Measurements from ENCODE around the gene HIBADH.

The HIBADH gene

DNA sequence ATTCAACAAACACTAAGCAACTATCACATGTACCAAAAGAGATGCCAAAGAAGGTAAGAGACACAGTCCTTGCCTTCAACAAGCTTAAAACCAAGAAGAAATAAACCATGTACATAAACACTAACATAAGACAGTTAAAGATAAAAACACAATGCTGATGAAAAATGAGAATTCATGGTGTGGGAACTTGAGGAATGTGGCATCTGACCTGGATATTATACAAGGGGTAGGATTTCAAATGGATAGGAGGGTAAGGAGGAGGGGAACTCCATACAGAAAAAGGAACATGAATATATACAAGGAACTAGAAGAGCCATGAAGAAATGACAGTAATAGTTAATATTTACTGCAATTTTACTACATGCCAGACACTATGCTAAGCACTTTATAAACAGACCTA lies 11.0 kb downstream of the HIBADH start:
- Histone ChIP-seq H3K27ac (ENCODE audit: poor library complexity, severe bottlenecking) (no peak overlapping the region), H3K36me3 (ENCODE audit: low read depth) (peaks cover 34% of the 10 kb centered on the region), H3K9me3 (ENCODE audit: severe bottlenecking) (no peaks in the 10 kb centered on the region), H3K4me1 (ENCODE audit: insufficient read depth, poor library complexity, severe bottlenecking) (peaks cover 9% of the 10 kb centered on the region), H3K27me3 (ENCODE audit: insufficient read depth, poor library complexity, severe bottlenecking) (no peaks in the 10 kb centered on the region), H3K4me3 (ENCODE audit: severe bottlenecking) (no peak overlapping the region)
- no peak for ATAC-seq (ENCODE audit: low read depth)
- TF ChIP-seq CTCF (IDR thresholded peaks at IDR 0.05; ENCODE audit: poor library complexity, severe bottlenecking): no peak
- DNase-seq (ENCODE audit: low spot score): no peak

DNA sequence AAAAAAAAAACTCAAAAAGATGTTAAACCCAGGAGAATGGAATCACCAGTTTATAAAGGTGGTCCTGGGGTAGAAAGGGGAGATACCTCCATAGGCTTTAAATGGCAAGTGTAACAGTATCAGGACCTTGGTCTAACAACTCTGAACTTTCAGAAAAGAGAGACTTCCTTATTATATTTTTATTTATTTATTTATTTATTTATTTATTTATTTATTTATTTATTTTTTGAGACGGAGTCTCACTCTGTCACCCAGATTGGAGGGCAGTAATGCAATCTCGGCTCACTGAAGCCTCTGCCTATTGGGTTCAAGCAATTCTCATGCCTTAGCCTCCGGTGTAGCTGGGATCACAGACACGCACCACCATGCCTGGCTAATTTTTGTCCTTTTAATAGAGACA lies 12.4 kb downstream of the HIBADH start:
- H3K36me3 ChIP-seq (ENCODE audit: low read depth): peaks cover 32% of the 10 kb centered on the region
- no peak for ATAC-seq (ENCODE audit: low read depth)
- no peak for TF ChIP-seq CTCF (IDR thresholded peaks at IDR 0.05; ENCODE audit: poor library complexity, severe bottlenecking)
- H3K27ac ChIP-seq (ENCODE audit: poor library complexity, severe bottlenecking): no peak overlapping the region
- peaks cover 17% of the 10 kb centered on the region for H3K4me1 ChIP-seq (ENCODE audit: insufficient read depth, poor library complexity, severe bottlenecking)
- no peak for DNase-seq (ENCODE audit: low spot score)
- H3K9me3 ChIP-seq (ENCODE audit: severe bottlenecking): no peaks in the 10 kb centered on the region
- no peak overlapping the region for H3K4me3 ChIP-seq (ENCODE audit: severe bottlenecking)
- H3K27me3 ChIP-seq (ENCODE audit: insufficient read depth, poor library complexity, severe bottlenecking): no peaks in the 10 kb centered on the region

DNA sequence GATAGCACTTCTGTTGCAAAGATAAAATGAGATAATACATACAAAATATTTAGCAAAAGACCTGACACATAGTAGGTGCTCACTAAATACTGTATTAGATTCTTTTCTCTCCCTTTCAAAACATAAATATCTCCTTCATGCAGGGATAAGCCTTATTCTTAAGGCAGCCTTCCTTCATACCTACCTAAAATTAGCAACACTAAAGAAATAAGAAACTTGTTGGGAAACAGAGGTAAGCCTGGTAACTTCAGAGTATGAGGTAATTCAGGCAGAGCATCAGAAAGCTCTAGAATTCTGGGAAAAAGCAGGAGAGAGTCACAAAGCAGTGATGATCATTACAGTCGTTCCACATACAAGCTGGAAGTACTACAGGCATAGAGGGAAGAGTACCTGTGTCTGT lies 15.2 kb downstream of the HIBADH start:
- DNase-seq (ENCODE audit: low spot score): no peak
- TF ChIP-seq CTCF (IDR thresholded peaks at IDR 0.05; ENCODE audit: poor library complexity, severe bottlenecking): no peak
- no peak for ATAC-seq (ENCODE audit: low read depth)
- H3K27me3 ChIP-seq (ENCODE audit: insufficient read depth, poor library complexity, severe bottlenecking): no peaks in the 10 kb centered on the region
- no peak overlapping the region for H3K4me3 ChIP-seq (ENCODE audit: severe bottlenecking)
- no peaks in the 10 kb centered on the region for H3K9me3 ChIP-seq (ENCODE audit: severe bottlenecking)
- H3K27ac ChIP-seq (ENCODE audit: poor library complexity, severe bottlenecking): peak overlapping the region; percentile 74
- H3K4me1 ChIP-seq (ENCODE audit: insufficient read depth, poor library complexity, severe bottlenecking): peaks cover 29% of the 10 kb centered on the region
- H3K36me3 ChIP-seq (ENCODE audit: low read depth): peaks cover 37% of the 10 kb centered on the region

DNA sequence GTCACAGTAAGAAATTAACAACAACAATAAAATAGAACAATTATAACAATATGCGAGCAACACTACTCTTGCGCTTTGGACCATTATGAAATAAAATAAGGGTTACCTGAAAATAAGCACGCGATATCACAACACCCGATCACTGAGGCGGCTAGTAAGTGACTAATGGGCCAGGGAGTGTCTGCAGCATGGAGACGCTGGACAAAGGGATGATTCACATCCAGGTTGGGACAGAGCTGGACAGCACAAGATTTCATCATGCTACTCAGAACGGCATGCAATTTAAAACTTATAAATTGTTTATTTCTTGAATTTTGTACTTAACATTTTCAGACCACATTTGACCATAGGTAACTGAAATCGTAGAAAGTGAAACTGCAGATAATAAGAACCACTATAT lies 15.6 kb downstream of the HIBADH start:
- no peaks in the 10 kb centered on the region for H3K9me3 ChIP-seq (ENCODE audit: severe bottlenecking)
- H3K36me3 ChIP-seq (ENCODE audit: low read depth): peaks cover 37% of the 10 kb centered on the region
- peaks cover 32% of the 10 kb centered on the region for H3K4me1 ChIP-seq (ENCODE audit: insufficient read depth, poor library complexity, severe bottlenecking)
- H3K27me3 ChIP-seq (ENCODE audit: insufficient read depth, poor library complexity, severe bottlenecking): no peaks in the 10 kb centered on the region
- DNase-seq (ENCODE audit: low spot score): peak; percentile 86
- no peak for TF ChIP-seq CTCF (IDR thresholded peaks at IDR 0.05; ENCODE audit: poor library complexity, severe bottlenecking)
- H3K27ac ChIP-seq (ENCODE audit: poor library complexity, severe bottlenecking): peak overlapping the region; percentile 74
- H3K4me3 ChIP-seq (ENCODE audit: severe bottlenecking): no peak overlapping the region
- peak; percentile 98 for ATAC-seq (ENCODE audit: low read depth)

- no peak for TF ChIP-seq CTCF (IDR thresholded peaks at IDR 0.05; ENCODE audit: poor library complexity, severe bottlenecking)
- DNase-seq (ENCODE audit: low spot score): no peak
- Histone ChIP-seq H3K4me1 (ENCODE audit: insufficient read depth, poor library complexity, severe bottlenecking) (peaks cover 42% of the 10 kb centered on the region), H3K27ac (ENCODE audit: poor library complexity, severe bottlenecking) (peak overlapping the region; percentile 94), H3K9me3 (ENCODE audit: severe bottlenecking) (no peaks in the 10 kb centered on the region), H3K36me3 (ENCODE audit: low read depth) (peaks cover 19% of the 10 kb centered on the region), H3K27me3 (ENCODE audit: insufficient read depth, poor library complexity, severe bottlenecking) (no peaks in the 10 kb centered on the region), H3K4me3 (ENCODE audit: severe bottlenecking) (no peak overlapping the region)
- no peak for ATAC-seq (ENCODE audit: low read depth)
Observed at GRCh38 chr7:27642271-27642670, 20.4 kb downstream of the HIBADH start.

Measured in RWPE2 (cell line).